GM21381 (cell line): ENCODE data around the gene CHRNA4.

ENCODE experiments used
- ATAC-seq: cut with Tn5 transposase; IDR thresholded peaks from one replicate; pipeline ENCODE4 v1.9.1; 2021; ENCODE audit warnings: mild to moderate bottlenecking, moderate library complexity; ENCODE audit not compliant: unreplicated experiment

Gene CHRNA4

GRCh38 chr20:63360850-63361518 is at the start of gene CHRNA4:
CHRNA4 (minus strand) TSS chr20:63361349; CDS start chr20:63361165, 184 bp downstream.
- no peak for ATAC-seq

- ATAC-seq: no peak
Observed at GRCh38 chr20:63409834-63410435, 48.8 kb upstream of the CHRNA4 start.

DNA sequence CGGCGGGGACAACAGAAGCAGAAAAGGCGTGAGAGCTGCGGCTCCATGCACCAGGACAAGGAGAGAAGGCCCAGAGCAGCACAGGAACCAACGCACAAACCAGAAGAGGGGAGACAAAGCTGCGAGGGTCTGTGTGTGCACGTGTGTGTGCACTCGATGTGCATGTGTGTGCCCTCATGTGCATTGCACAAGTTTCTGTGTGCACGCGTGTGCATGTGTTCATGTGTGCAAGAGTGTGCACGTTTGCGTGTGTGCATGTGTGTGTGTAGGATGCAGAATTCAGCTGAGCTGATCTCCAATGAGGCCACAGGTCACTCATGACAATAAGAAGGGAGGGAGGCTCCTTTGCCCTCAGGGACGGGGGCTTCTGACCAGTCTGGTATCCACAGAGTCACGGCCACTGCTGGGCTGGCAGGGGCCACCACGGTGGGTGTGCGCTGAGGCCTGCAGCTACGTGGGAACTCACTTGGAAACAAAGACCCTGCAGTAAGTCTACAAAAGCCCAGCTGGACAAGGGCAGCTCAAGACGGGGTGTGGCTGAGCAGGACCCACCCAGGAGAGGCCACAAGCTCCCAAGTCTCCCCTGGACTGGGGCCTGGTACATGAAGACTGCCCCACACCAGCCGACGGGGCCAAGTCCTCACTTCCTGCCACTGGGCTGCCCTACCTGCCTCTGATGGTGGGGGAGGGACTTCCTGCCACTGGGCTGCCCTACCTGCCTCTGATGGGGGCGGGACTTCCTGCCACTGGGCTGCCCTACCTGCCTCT is 48.1 kb upstream of the CHRNA4 start:
- ATAC-seq: no peak

DNA sequence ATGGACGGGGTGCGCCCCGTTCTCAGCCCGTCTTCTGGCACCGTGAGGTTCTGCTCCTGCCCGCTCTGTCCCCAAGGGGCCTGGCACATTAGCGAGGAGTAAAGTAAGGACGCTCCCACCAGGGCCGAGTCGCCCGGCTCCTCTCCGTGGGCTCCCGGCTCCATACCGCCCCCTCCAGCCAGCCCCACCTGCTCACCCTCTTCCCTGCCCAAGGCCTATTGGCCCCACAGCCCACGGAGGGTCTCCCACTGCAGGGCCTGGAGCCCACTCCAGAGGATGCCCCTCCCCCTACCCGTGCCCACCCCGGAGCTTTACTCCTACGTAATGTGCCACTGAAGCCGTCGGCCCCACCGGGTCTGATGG is 47.5 kb upstream of the CHRNA4 start:
- no peak for ATAC-seq

GRCh38 chr20:63407928-63408683 is 47.0 kb upstream of the CHRNA4 start:
- no peak for ATAC-seq

- no peak for ATAC-seq
Observed at GRCh38 chr20:63406617-63407245, 45.6 kb upstream of the CHRNA4 start.

DNA sequence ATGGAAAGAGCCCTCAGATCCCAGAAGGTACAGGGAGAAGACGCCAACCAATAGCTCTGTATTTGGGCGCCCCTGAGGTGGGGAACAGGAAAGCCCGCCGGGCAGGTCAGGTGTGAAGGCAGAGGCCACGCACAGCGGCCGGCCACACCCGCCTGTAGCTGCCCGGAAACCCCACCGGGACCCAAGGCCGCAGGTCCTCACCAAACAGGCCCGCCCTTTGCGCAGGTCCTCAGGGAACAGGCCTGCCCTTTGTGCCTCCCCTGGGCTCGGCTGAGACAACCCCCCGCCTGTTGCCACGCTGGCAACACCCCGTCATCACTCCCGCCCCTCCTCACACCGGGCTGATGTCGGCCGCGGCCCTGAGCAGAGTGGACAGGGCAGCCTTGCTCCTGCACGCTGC is 44.9 kb upstream of the CHRNA4 start:
- no peak for ATAC-seq

DNA sequence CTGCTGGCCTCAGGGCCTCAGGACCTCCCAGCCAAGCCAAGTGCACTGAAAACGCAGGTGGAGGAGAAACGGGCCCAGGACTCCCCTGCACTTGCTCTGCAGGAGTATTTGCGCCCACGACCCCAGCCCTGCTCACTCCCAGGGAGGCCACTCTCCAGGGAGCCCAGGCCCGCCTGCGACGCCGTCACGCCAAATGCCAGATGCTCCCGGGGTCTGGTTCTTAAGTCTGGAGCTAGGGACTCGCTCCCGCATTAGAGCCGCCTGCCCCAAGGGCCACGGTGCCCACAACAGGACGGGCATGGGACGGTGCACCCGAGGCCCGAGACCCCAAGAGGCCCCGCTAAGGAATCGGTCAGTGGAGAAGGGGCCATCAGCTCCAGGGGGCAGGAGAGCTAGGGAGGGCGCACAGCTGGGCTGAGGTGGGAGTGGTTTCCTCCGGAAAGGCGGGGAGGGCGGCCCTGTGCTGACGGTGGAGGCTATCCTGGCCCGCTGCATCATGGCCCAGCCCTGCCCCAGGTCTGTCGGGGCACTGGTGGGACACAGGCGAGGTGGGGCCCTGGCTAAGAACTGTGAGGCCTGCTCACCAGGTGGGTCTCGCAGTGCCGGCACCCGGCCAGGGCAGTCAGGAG is 44.1 kb upstream of the CHRNA4 start:
- ATAC-seq: no peak

GRCh38 chr20:63404129-63405085 is 43.3 kb upstream of the CHRNA4 start:
- no peak for ATAC-seq

DNA sequence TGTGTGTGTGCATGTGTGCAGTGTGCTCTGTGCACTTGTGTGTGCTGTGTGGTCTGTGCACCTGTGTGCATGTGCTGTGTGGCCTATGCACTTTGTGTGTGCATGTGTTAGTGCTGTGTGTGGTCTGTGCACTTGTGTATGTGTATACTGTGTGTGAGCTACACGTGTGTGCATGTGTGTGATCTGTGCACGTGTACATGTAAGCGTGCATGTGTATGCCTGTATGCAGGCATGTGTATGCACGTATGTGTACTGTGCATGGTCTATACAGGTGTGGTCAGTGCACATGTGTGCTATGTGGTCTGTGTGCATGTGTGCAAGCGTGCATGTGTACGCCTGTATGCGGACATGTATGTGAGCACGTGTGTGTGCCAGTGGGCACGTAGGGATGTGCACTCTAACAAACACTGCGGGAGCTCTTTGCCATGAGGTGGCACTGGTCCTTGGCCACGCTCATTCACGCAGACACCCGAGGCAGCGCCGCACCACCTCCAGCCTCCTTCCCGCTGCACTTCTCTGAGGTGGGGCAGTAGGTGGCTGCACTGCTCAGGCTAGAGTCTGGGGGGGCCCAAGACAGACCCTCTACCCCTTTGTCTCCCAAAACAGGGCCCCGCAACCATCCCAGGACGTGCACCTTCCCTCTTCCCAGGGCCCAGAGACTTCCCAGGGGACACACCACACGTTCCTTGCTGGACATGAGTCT is 42.4 kb upstream of the CHRNA4 start:
- no peak for ATAC-seq

- ATAC-seq: no peak
Observed at GRCh38 chr20:63402860-63403220, 41.7 kb upstream of the CHRNA4 start.

DNA sequence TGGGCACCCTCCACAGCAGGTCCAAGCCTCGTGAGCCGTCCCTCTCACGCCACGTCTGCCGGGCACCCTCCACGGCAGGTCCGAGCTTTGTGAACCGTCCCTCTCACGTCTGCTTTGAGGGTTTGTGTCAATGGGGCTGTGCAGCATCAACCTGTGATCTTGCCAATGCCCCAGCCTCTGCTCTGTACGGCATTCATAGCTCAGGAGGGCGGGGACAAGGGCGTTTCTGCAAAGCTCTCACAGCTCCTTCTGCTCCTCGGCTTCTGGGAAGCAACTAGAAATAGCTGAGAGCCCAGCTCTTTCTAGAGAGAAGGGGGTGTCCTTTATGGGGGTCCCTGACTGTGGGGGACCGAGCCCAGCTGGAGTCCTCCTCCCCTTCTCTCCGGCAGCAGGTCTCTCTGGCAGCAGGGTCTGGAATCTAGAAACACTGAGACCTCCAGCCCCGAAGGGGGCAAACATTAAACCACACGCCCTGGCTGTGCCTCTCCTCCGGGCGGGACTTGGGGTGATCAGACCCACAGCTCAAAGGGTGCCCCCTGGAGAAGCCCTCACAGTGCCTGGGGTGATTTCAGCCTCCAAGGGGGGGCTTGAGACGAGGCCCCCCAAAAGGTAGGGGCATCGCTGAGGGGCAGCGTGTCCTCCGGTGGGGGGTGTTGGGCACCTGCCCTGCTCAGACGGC is 41.2 kb upstream of the CHRNA4 start:
- ATAC-seq: no peak

GRCh38 chr20:63401384-63402110 is 40.4 kb upstream of the CHRNA4 start:
- ATAC-seq: no peak

DNA sequence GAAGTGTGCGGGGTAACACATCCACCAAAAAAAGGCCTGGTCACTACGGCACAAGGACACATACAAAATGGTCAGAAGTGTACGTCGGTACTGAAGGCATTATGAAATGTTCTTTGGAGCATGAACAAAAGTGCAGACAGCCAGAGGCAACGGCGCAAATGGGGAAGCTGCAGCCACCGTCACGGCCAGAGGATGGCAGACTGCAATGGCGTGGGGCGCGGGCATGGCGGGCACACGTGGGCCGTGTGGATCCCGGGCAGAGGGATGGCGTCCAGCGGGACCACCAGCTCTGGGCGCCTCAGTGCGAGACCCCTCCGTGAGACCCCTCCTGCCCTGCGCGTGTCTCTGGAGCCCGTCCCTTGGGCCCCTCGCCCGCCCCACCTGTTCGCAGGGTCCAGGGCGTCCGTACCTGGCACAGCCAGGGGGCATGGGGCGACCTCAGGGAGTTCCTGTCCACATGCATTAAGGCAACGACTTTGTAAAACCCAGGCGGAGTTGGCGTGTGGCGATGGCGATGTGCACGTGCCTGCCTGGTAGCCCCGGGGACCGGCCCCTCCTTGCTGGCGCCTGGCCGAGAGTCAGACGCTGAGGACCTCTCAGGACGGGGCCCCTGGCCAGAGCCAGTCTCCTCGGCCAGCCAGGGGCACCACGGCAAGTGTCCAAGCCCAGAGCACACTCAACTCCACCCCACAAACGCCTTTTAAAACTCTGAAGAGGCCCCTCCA is 39.5 kb upstream of the CHRNA4 start:
- no peak for ATAC-seq

DNA sequence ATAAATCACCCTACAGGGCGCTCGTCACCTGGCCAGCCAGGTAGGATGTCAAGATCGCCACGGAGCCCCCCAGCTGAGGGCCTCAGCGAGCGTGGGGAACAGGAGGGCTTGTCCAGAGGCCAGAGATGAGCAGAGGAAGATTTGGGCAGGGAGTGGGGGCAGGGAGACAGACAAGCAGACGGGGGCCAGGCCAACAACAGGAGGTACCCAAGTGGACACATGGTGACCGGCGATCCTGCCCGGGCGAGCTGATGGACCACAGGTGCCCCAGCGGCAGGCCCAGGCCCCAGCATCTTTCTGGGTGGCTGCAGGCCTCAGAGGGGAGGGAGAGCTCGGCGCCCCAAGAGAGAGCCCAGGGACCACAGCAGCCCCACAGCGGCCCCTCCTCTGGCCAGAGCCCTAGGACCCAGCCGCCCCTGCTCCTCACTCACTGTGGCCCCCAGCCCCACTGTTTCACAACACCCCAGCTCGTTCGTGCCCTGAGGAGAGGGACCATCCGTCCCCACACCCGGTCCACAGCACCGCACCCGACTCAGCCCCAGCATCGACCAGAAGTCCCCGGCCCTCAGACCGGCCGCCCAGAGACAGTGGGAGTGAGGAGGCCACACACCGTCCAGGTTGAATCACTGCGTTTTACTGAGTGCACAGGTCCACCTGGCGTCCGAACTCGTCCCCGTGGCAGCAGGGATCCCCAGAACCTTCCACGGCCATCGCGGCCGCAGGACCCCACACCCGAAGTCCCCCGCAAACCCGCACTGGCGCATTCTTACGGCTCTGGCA is 38.6 kb upstream of the CHRNA4 start:
- ATAC-seq: no peak
